Upper lobe of left lung (tissue), 4 donors: ENCODE data around the gene ZSCAN31.

Experiments used
- EP300 ChIP-seq, 4 donors: sonication (generic); formaldehyde crosslinking; IDR thresholded peaks; one replicate each; pipeline ENCODE4 v1.5.1; 2017; ENCODE audit warnings: antibody characterized with exemption in 4 of 4, control low read depth in 2 of 4
- POLR2A ChIP-seq, 4 donors: fragments of 450-650 bp; IDR thresholded peaks; one replicate each; pipeline ENCODE4 v1.5.1; 2016 to 2017; ENCODE audit warnings: antibody characterized with exemption in 4 of 4, mild to moderate bottlenecking in 2 of 4
- TF ChIP-seq, protein P1 (sequence below), 6 experiments: fragments of 450-650 bp in 4 of 6; fragments of 200-600 bp in 2 of 6; sonication (generic) in 2 of 6; IDR thresholded peaks; one replicate each; pipeline ENCODE4 v1.5.1; 2016 to 2019; ENCODE audit warnings: antibody characterized with exemption in 6 of 6

DNA sequence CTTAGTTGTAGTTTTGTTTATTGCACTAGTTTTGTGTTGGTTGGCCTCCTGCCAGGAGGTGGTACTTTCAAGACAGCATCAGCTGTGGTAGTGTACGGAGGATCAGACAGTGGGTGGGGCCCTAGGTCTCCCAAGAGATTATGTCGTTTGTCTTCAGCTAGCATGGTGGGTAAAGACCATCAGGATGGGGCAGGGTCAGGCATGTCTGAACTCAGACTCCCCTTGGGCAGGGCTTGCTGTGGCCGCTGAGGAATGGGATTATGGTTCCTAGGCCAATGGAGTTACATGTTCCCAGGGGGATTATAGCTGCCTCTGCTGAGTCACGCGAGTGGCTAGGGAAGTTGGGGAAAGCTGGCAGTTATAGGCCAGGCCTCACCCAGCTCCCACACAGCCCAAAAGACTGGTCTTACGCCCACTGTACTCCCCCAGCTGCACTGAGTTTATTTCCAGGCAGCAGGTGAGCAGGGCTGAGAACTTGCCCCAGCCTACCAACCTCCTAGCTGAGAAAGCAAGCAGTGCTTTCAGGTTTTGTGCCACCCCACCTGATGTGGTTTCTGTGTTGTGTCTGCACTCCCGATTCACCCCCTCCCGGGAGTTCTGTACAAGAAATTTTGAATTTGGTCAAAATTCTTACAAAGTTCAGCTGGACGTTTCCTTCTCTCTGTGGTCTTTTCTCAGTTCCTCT, 24.7 kb downstream of the ZSCAN31 start:
- TF ChIP-seq, protein P1, sequence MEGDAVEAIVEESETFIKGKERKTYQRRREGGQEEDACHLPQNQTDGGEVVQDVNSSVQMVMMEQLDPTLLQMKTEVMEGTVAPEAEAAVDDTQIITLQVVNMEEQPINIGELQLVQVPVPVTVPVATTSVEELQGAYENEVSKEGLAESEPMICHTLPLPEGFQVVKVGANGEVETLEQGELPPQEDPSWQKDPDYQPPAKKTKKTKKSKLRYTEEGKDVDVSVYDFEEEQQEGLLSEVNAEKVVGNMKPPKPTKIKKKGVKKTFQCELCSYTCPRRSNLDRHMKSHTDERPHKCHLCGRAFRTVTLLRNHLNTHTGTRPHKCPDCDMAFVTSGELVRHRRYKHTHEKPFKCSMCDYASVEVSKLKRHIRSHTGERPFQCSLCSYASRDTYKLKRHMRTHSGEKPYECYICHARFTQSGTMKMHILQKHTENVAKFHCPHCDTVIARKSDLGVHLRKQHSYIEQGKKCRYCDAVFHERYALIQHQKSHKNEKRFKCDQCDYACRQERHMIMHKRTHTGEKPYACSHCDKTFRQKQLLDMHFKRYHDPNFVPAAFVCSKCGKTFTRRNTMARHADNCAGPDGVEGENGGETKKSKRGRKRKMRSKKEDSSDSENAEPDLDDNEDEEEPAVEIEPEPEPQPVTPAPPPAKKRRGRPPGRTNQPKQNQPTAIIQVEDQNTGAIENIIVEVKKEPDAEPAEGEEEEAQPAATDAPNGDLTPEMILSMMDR (IDR thresholded peaks at IDR 0.05): no peak
- TF ChIP-seq POLR2A (IDR thresholded peaks at IDR 0.05) (no peak), EP300 (IDR thresholded peaks at IDR 0.05) (no peak)
